Glutamatergic neuron (in vitro differentiated cells): ENCODE measurements around the gene ALPK3. TPM values are rescaled to one million over a fixed set of nuclear protein-coding genes. Genes with fewer than 3 reads are reported as not detected.

Experiments used
- DNase-seq: peaks from one replicate; pipeline ENCODE4 v3.0.0; 2022
- H3K27ac Mint-ChIP-seq: one replicate; pipeline ENCODE4 v1.8.0; 2020; ENCODE audit warnings: mild to moderate bottlenecking, mixed read lengths, inconsistent platforms; ENCODE audit not compliant: unreplicated experiment
- H3K27me3 Mint-ChIP-seq: one replicate; pipeline ENCODE4 v1.8.0; 2020; ENCODE audit warnings: mild to moderate bottlenecking, moderate library complexity, mixed read lengths, inconsistent platforms; ENCODE audit not compliant: unreplicated experiment
- H3K36me3 Mint-ChIP-seq: one replicate; pipeline ENCODE4 v1.8.0; 2020; ENCODE audit warnings: mild to moderate bottlenecking, mixed read lengths, inconsistent platforms; ENCODE audit not compliant: unreplicated experiment
- H3K4me1 Mint-ChIP-seq: one replicate; pipeline ENCODE4 v1.8.0; 2020; ENCODE audit warnings: mild to moderate bottlenecking, low read depth, mixed read lengths, inconsistent platforms; ENCODE audit not compliant: unreplicated experiment
- H3K4me3 Mint-ChIP-seq: one replicate; pipeline ENCODE4 v1.8.0; 2020; ENCODE audit warnings: mild to moderate bottlenecking, mixed read lengths, inconsistent platforms; ENCODE audit not compliant: unreplicated experiment
- H3K9me3 Mint-ChIP-seq: one replicate; pipeline ENCODE4 v1.8.0; 2020; ENCODE audit warnings: mild to moderate bottlenecking, moderate library complexity, mixed read lengths, inconsistent platforms; ENCODE audit not compliant: unreplicated experiment
- total RNA-seq: library from RNA; stranded (reverse); fragmentation: NEBNext Ultra II Directional; extraction: Animal tissue kit (Norgen Biotek cat#: 25700); gene quantifications from one replicate; pipeline ENCODE4 v1.2.1, GENCODE V29; 2021; ENCODE audit not compliant: unreplicated experiment
- TF ChIP-seq, protein P1 (sequence below): fragments of 200-600 bp; sonication (generic); IDR thresholded peaks from one replicate; pipeline ENCODE4 v1.5.0; 2021; ENCODE audit not compliant: partially characterized antibody, unreplicated experiment

ALPK3 gene
- total RNA-seq, 1 donor from 2014 or later: 6.8 TPM

DNA sequence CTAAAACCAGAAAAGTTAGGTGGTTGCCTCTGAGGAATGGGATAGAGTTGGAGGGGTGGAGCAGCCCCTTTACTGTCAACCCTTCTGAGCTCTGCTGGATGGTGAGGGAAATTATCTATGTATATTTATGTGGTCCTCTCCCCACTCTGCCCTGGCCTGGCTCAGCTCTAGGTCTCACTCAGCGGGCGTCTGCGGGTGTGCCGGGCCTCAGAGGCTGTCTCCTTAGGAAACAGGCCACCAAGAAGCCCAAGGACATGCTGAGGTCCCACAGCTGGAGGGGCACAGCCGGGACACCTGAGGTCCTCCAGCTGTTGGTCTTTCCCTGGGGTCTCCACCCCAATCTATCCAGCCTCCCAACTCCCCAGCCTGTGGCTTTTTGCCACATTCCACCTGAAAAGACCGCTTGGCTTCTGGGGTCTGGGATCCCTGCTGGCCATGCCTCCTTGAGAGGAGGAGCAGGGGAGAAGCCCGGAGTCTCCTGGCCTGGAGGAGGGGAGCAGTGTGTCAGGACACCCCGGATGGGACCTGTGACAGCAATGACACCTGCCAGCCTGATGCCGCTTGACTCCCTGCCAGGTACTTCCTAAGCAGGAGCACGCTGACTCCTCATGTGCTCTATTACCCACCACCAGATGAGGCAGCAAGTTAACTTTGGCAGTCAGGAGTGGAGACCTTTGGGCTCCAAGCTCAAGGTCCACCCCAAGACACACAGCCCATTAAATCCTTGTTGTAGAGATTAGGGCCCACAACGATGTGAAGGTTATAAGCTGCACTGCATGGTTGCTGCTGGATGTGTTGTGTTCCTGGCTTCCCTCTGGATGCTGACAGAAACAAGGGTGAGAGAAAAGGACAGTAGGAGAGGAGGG lies 67.0 kb downstream of the ALPK3 start, which contains the start of gene SLC28A1:
TSS of gene SLC28A1 (plus strand) at position 747 of the 866 bp plus-strand sequence. CDS start 3,099 bp downstream, outside the sequence.
- Mint-ChIP-seq H3K27ac (no peak within 1 kb of the TSS), H3K4me3 (no peak within 1 kb of the TSS), H3K27me3 (peaks cover 11% of the 10 kb centered on the region), H3K9me3 (no peaks in the 10 kb centered on the region), H3K4me1 (peaks cover 9% of the 10 kb centered on the region), H3K36me3 (no peaks in the 10 kb centered on the region)
- DNase-seq: no peak
- TF ChIP-seq, protein P1, sequence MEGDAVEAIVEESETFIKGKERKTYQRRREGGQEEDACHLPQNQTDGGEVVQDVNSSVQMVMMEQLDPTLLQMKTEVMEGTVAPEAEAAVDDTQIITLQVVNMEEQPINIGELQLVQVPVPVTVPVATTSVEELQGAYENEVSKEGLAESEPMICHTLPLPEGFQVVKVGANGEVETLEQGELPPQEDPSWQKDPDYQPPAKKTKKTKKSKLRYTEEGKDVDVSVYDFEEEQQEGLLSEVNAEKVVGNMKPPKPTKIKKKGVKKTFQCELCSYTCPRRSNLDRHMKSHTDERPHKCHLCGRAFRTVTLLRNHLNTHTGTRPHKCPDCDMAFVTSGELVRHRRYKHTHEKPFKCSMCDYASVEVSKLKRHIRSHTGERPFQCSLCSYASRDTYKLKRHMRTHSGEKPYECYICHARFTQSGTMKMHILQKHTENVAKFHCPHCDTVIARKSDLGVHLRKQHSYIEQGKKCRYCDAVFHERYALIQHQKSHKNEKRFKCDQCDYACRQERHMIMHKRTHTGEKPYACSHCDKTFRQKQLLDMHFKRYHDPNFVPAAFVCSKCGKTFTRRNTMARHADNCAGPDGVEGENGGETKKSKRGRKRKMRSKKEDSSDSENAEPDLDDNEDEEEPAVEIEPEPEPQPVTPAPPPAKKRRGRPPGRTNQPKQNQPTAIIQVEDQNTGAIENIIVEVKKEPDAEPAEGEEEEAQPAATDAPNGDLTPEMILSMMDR: no peak

DNA sequence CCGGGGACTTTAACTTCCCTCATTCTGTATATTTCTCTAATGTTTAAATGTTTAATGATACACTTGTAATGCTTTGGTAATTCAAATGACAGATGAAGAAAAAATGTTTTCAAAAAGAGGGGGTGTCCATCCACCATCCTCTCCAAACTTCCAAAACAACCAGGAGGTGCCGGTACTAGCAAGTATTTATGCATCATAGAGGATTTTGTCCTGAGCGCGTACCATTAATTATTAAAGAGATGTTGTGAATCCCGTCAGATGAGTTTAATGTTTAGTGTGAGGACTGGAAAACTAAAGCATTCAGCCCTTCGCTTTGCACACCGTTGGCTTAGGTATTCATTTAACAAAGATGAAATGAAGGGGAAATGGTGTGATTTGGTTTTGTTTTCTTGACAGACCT lies 68.6 kb downstream of the ALPK3 start:
- TF ChIP-seq, protein P1: no peak
- H3K4me3 Mint-ChIP-seq: no peak overlapping the region
- peak overlapping the region; percentile 25 for H3K27ac Mint-ChIP-seq
- H3K9me3 Mint-ChIP-seq: peaks cover 4% of the 10 kb centered on the region
- peaks cover 15% of the 10 kb centered on the region for H3K4me1 Mint-ChIP-seq
- no peaks in the 10 kb centered on the region for H3K36me3 Mint-ChIP-seq
- no peak for DNase-seq
- H3K27me3 Mint-ChIP-seq: peaks cover 5% of the 10 kb centered on the region

DNA sequence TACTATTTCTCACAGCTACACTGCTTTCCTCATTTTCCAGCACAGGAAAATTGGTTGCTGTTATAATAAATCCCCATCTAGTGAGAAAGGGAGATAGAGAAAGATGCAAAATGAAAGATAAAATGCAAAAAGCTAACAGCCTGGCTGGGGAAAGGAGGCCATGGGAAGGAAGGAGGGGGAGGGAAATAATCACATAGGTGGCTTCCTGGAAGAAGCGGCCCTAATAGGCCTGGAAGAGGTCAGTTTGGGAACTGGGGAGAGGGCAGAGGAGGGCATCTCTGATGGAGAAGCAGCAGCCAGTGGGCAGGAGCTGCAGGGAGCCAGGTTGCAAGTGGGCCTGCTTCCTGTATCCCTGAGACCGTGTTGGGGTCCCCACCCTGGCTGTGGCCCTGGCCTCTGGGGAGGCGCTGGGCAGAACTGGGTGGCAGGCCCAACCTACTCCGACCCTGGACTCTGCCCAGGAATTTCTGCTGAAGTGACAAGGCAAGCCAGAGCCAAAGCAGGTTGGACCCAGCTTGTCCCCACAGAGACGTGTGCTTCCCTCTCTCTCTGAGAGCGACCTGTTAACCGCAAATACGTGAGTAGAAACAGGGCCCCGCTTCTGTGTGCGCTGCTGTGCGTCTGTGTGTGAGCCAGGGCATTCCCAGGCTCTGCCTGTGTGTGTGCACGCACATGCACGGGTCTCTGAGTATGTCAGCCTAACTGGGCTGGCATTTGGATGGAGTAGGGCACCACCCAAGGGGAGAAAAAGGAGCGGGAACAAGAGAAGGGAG lies 69.2 kb downstream of the ALPK3 start:
- peaks cover 20% of the 10 kb centered on the region for H3K4me1 Mint-ChIP-seq
- H3K4me3 Mint-ChIP-seq: no peak overlapping the region
- no peaks in the 10 kb centered on the region for H3K36me3 Mint-ChIP-seq
- peaks cover 7% of the 10 kb centered on the region for H3K27me3 Mint-ChIP-seq
- TF ChIP-seq, protein P1: no peak
- H3K27ac Mint-ChIP-seq: peak overlapping the region; percentile 25
- no peak for DNase-seq
- H3K9me3 Mint-ChIP-seq: peaks cover 5% of the 10 kb centered on the region

DNA sequence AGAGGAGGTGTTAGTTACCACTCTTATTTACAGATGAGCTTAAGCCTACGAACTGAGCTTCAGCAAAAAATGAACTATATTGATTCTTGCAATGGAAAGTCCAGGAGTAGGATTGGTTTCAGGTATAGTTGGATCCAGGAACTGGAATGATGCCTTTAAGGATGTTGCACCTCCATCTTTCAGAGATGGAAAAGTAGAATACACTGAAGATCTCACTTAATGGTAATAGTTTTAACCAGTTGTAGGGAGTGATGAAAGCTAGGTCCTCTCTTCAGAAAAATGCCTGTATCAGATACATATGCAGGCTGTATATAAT lies 69.8 kb downstream of the ALPK3 start:
- no peaks in the 10 kb centered on the region for H3K36me3 Mint-ChIP-seq
- peaks cover 20% of the 10 kb centered on the region for H3K4me1 Mint-ChIP-seq
- no peak for DNase-seq
- peaks cover 7% of the 10 kb centered on the region for H3K27me3 Mint-ChIP-seq
- TF ChIP-seq, protein P1: no peak
- H3K9me3 Mint-ChIP-seq: peaks cover 5% of the 10 kb centered on the region
- H3K27ac Mint-ChIP-seq: no peak overlapping the region
- H3K4me3 Mint-ChIP-seq: no peak overlapping the region
